ENCODE data around the gene STAC. TPM values are rescaled to one million over a fixed set of nuclear protein-coding genes. Genes with fewer than 3 reads are reported as not detected.

STAC gene
- total and polyA plus RNA-seq, 2 donors from 2014 or later: 3.2 to 6.2 TPM

GRCh38 chr3:36524560-36524959, 144.3 kb downstream of the STAC start:
- DNase-seq (no peak), FAIRE-seq (no peak)
- Histone ChIP-seq H3K9me3 (ENCODE audit: control insufficient read depth in 2 of 3, insufficient read depth in 1 of 3, low read length in 3 of 3) (no peaks in the 10 kb centered on the region), H3K9ac (ENCODE audit: low read length in 3 of 3) (no peak overlapping the region), H3K27me3 (ENCODE audit: control insufficient read depth, insufficient read depth, low read length) (no peaks in the 10 kb centered on the region), H3K27ac (ENCODE audit: low read depth in 2 of 2, low read length in 2 of 2) (no peak overlapping the region), H3K4me3 (ENCODE audit: low read length in 3 of 3) (no peak overlapping the region), H3K4me1 (ENCODE audit: control insufficient read depth in 2 of 3, insufficient read depth in 2 of 3, low read depth in 1 of 3, low read length in 3 of 3) (peaks cover 0 to 13% (median 7%) of the 10 kb centered on the region in 3 donors), H3K36me3 (ENCODE audit: control insufficient read depth in 2 of 3, insufficient read depth in 3 of 3, low read length in 3 of 3) (no peaks in the 10 kb centered on the region)
- no peak for TF ChIP-seq CTCF (IDR thresholded peaks at IDR 0.05; ENCODE audit: borderline replicate concordance, extremely low read depth, insufficient read depth)
- intact Hi-C loops (cut with DNase I): no loop called here

- no peak overlapping the region for H3K27ac ChIP-seq (ENCODE audit: low read depth in 2 of 2, low read length in 2 of 2)
- no peak for TF ChIP-seq CTCF (IDR thresholded peaks at IDR 0.05; ENCODE audit: borderline replicate concordance, extremely low read depth, insufficient read depth)
- H3K4me3 ChIP-seq (ENCODE audit: low read length in 3 of 3): no peak overlapping the region
- DNase-seq: peak in 1 of 5 donors; percentile 24
- H3K9ac ChIP-seq (ENCODE audit: low read length in 3 of 3): no peak overlapping the region
- FAIRE-seq: no peak
- no peaks in the 10 kb centered on the region for H3K9me3 ChIP-seq (ENCODE audit: control insufficient read depth in 2 of 3, insufficient read depth in 1 of 3, low read length in 3 of 3)
- no peaks in the 10 kb centered on the region for H3K27me3 ChIP-seq (ENCODE audit: control insufficient read depth, insufficient read depth, low read length)
- intact Hi-C loops (cut with DNase I): no loop called here
- no peaks in the 10 kb centered on the region for H3K36me3 ChIP-seq (ENCODE audit: control insufficient read depth in 2 of 3, insufficient read depth in 3 of 3, low read length in 3 of 3)
- H3K4me1 ChIP-seq (ENCODE audit: control insufficient read depth in 2 of 3, insufficient read depth in 2 of 3, low read depth in 1 of 3, low read length in 3 of 3): peaks cover 0 to 13% (median 7%) of the 10 kb centered on the region in 3 donors
These were observed 145.0 kb downstream of the STAC start for GRCh38 chr3:36525115-36525801.

GRCh38 chr3:36538136-36538749, 157.9 kb downstream of the STAC start:
- TF ChIP-seq CTCF (IDR thresholded peaks at IDR 0.05; ENCODE audit: borderline replicate concordance, extremely low read depth, insufficient read depth): no peak
- H3K9ac ChIP-seq (ENCODE audit: low read length in 3 of 3): no peak overlapping the region
- H3K27ac ChIP-seq (ENCODE audit: low read depth in 2 of 2, low read length in 2 of 2): no peak overlapping the region
- intact Hi-C loops (cut with DNase I): no loop called here
- H3K4me3 ChIP-seq (ENCODE audit: low read length in 3 of 3): no peak overlapping the region
- no peak for FAIRE-seq
- no peaks in the 10 kb centered on the region for H3K27me3 ChIP-seq (ENCODE audit: control insufficient read depth, insufficient read depth, low read length)
- DNase-seq: no peak
- H3K9me3 ChIP-seq (ENCODE audit: control insufficient read depth in 2 of 3, insufficient read depth in 1 of 3, low read length in 3 of 3): no peaks in the 10 kb centered on the region
- no peaks in the 10 kb centered on the region for H3K36me3 ChIP-seq (ENCODE audit: control insufficient read depth in 2 of 3, insufficient read depth in 3 of 3, low read length in 3 of 3)
- no peaks in the 10 kb centered on the region for H3K4me1 ChIP-seq (ENCODE audit: control insufficient read depth in 2 of 3, insufficient read depth in 2 of 3, low read depth in 1 of 3, low read length in 3 of 3)
